Stimulated activated CD8-positive, alpha-beta memory T cell treated with anti-CD3 and anti-CD28 coated beads, Interleukin-12 subunit alpha, Interleukin-12 subunit beta, amount 100 ng/mL, for 24 hours (primary cell): ENCODE measurements around the gene TCIRG1.

Source experiments
- DNase-seq: peaks from one replicate; pipeline ENCODE4 v3.0.0-alpha.2; 2020; ENCODE audit errors: extremely low read depth

The TCIRG1 gene

GRCh38 chr11:68017980-68018729 lies 20.7 kb upstream of the TCIRG1 start:
- no peak for DNase-seq

GRCh38 chr11:68018730-68019190 lies 20.1 kb upstream of the TCIRG1 start:
- DNase-seq, result no peak

GRCh38 chr11:68019486-68019885 lies 19.3 kb upstream of the TCIRG1 start:
- no peak for DNase-seq

- no peak for DNase-seq
Observed at GRCh38 chr11:68020575-68020974, 18.2 kb upstream of the TCIRG1 start.

- DNase-seq, result no peak
Observed at GRCh38 chr11:68021167-68021787, 17.5 kb upstream of the TCIRG1 start.

GRCh38 chr11:68022531-68022930 lies 16.3 kb upstream of the TCIRG1 start:
- no peak for DNase-seq

- no peak for DNase-seq
Observed at GRCh38 chr11:68024508-68024907, 14.3 kb upstream of the TCIRG1 start.

- DNase-seq, result no peak
Observed at GRCh38 chr11:68025047-68025446, 13.8 kb upstream of the TCIRG1 start.

- DNase-seq, result no peak
Observed at GRCh38 chr11:68026391-68027105, 12.3 kb upstream of the TCIRG1 start.

GRCh38 chr11:68027667-68028066 lies 11.2 kb upstream of the TCIRG1 start:
- no peak for DNase-seq

- no peak for DNase-seq
Observed at GRCh38 chr11:68028802-68029545, 9.9 kb upstream of the TCIRG1 start.

GRCh38 chr11:68030318-68031143 lies 8.3 kb upstream of the TCIRG1 start, which contains the start of gene NDUFS8:
Gene NDUFS8 (plus strand): TSS chr11:68030681. CDS start chr11:68032152, 1,471 bp downstream.
- peak; percentile 98 for DNase-seq

- DNase-seq, result no peak
Observed at GRCh38 chr11:68031144-68031464, 7.7 kb upstream of the TCIRG1 start.

GRCh38 chr11:68032003-68032402 lies 6.8 kb upstream of the TCIRG1 start:
- DNase-seq, result no peak

- DNase-seq, result no peak
Observed at GRCh38 chr11:68032997-68033707, 5.7 kb upstream of the TCIRG1 start.

GRCh38 chr11:68033708-68034045 lies 5.1 kb upstream of the TCIRG1 start:
- no peak for DNase-seq

GRCh38 chr11:68035266-68035876 lies 3.5 kb upstream of the TCIRG1 start:
- DNase-seq, result no peak

- DNase-seq, result no peak
Observed at GRCh38 chr11:68036141-68036716, 2.6 kb upstream of the TCIRG1 start.

GRCh38 chr11:68036717-68037239 lies 2.0 kb upstream of the TCIRG1 start:
- DNase-seq, result no peak
